ENCODE measurements around the gene CLASRP. TPM values are rescaled to one million over a fixed set of nuclear protein-coding genes. Genes with fewer than 3 reads are reported as not detected.

CLASRP gene
- total RNA-seq, 1 experiment from 2014 or later, result 87.1 TPM

DNA sequence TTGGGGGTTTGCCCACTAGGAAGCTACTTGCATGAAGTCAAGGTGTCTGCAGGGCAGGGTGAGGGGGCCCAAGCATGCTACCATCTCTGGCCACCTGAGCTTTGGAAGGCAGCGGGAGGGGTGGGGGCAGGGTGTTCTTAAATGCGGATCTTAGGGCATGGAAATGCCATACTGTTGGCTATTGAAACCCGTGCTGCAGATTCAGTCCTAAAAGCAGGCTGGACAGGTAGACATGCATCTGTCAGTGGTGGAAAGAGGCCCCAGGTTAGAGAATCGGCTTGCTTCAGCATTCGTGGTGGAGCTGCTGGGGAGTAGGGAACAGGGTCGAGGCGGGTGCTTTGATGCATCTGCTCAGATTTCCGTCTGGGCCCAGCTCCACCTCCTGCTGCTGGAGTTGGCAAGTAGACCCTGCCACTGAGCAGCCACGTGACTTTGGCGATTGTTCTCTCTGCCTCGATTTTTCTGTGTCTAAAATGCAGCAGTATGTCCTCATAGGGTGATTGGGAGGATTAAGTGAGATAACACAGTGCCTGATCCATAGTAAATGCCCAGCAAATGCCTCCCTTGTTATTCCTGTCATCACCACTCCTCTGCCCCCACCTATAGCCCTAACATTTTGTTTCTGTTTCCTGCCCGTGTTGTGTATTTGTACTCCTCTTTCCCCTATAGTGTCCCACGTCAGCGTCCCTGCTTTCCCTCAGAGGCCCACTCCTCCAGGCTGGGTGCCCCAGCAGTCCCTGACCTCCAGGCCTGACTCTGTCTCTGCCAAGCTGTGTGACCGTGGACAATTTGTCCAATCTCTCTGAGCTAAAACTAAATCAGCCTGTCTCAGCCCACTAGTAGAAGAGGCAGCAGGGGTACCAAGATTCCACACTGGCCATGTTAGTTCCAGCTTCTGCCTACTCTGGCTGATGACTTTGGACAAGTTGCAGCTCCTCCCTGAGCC, 59.9 kb downstream of the CLASRP start:
- Mint-ChIP-seq H3K27ac (peak overlapping the region; percentile 18 to 87 (median 58); a peak in 4 of 7 replicates), H3K9me3 (no peaks in the 10 kb centered on the region; a peak in 1 of 5 replicates), H3K27me3 (ENCODE audit: low read depth) (no peaks in the 10 kb centered on the region), H3K4me1 (peaks cover 81 to 88% of the 10 kb centered on the region in 2 experiments), H3K4me3 (peak overlapping the region in 1 of 2 experiments; percentile 27; a peak in 1 of 5 replicates), H3K36me3 (ENCODE audit: insufficient read depth in 1 of 3, low read depth in 3 of 3) (peaks cover 2 to 17% (median 10%) of the 10 kb centered on the region in 3 experiments; a peak in 6 of 7 replicates)
- Histone ChIP-seq H2BK5ac (ENCODE audit: insufficient read length, low read length) (no peak overlapping the region), H4K91ac (ENCODE audit: insufficient read length, low read depth, low read length) (no peak overlapping the region), H3T11ph (ENCODE audit: low read length) (no peak overlapping the region), H3K56ac (ENCODE audit: insufficient read length, low read depth, low read length) (no peak overlapping the region), H2BK15ac (ENCODE audit: low read depth, low read length) (no peak overlapping the region), H3K18ac (ENCODE audit: insufficient read length, low read depth, low read length) (no peak overlapping the region), H3K27me3 (ENCODE audit: insufficient read depth, low read length) (no peaks in the 10 kb centered on the region), H3K27ac (ENCODE audit: insufficient read length, low read depth, low read length) (no peak overlapping the region), H3K9me3 (ENCODE audit: control insufficient read depth, low read depth, low read length) (no peaks in the 10 kb centered on the region), H4K8ac (replicated peaks; ENCODE audit: insufficient read length, low read depth, low read length) (no peak overlapping the region), H2AK5ac (ENCODE audit: insufficient read length, low read length) (no peak overlapping the region), H3K79me2 (ENCODE audit: insufficient read depth, low read length) (peaks cover 60% of the 10 kb centered on the region), H3K4me2 (ENCODE audit: insufficient read depth, insufficient read length, low read length) (no peak overlapping the region), H2BK12ac (ENCODE audit: insufficient read length, low read depth, low read length) (no peak overlapping the region), H2BK120ac (ENCODE audit: low read depth, low read length, poor library complexity, severe bottlenecking) (no peak overlapping the region), H3K4ac (ENCODE audit: low read depth, low read length) (no peak overlapping the region), H2AFZ (ENCODE audit: low read length) (no peak overlapping the region), H2BK20ac (ENCODE audit: low read depth, low read length, poor library complexity, severe bottlenecking) (no peak overlapping the region), H3K14ac (ENCODE audit: insufficient read depth, low read length) (no peak overlapping the region; the same call in 1 of the 2 replicates), H4K20me1 (ENCODE audit: control insufficient read depth, insufficient read depth, insufficient read length) (no peaks in the 10 kb centered on the region), H3K23ac (ENCODE audit: insufficient read length, low read depth, low read length) (no peak overlapping the region), H3K23me2 (ENCODE audit: insufficient read length, low read depth, low read length, poor library complexity, severe bottlenecking) (peaks cover 1% of the 10 kb centered on the region), H4K5ac (ENCODE audit: insufficient read length, low read depth, low read length) (no peak overlapping the region), H3K79me1 (ENCODE audit: insufficient read depth, low read depth, low read length, poor library complexity, severe bottlenecking) (no peaks in the 10 kb centered on the region), H3K4me1 (ENCODE audit: insufficient read depth, low read length) (no peaks in the 10 kb centered on the region; the same call in 1 of the 2 replicates), H3K9ac (ENCODE audit: extremely low read depth, insufficient read length, low read length) (no peak overlapping the region)
- TF ChIP-seq, protein P1, sequence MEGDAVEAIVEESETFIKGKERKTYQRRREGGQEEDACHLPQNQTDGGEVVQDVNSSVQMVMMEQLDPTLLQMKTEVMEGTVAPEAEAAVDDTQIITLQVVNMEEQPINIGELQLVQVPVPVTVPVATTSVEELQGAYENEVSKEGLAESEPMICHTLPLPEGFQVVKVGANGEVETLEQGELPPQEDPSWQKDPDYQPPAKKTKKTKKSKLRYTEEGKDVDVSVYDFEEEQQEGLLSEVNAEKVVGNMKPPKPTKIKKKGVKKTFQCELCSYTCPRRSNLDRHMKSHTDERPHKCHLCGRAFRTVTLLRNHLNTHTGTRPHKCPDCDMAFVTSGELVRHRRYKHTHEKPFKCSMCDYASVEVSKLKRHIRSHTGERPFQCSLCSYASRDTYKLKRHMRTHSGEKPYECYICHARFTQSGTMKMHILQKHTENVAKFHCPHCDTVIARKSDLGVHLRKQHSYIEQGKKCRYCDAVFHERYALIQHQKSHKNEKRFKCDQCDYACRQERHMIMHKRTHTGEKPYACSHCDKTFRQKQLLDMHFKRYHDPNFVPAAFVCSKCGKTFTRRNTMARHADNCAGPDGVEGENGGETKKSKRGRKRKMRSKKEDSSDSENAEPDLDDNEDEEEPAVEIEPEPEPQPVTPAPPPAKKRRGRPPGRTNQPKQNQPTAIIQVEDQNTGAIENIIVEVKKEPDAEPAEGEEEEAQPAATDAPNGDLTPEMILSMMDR (conservative IDR thresholded peaks at IDR 0.05), result no peak
- WGBS (ENCODE audit: extremely low coverage, insufficient read length, low lambda C conversion rate), result no CpG with 5 or more reads among the region's 15 CpGs
- no peak for DNase-seq
